Measurements from ENCODE around the gene KRTAP5-8.
"Not testable (repeated sequence)": the region's sequence is repeated elsewhere in the genome, so short reads cannot be mapped to it uniquely, and the experiment has no call there.

KRTAP5-8 gene

GRCh38 chr11:71507102-71507501, 30.7 kb upstream of the KRTAP5-8 start:
- no peak for DNase-seq (ENCODE audit: low read depth in 2 of 2)

DNA sequence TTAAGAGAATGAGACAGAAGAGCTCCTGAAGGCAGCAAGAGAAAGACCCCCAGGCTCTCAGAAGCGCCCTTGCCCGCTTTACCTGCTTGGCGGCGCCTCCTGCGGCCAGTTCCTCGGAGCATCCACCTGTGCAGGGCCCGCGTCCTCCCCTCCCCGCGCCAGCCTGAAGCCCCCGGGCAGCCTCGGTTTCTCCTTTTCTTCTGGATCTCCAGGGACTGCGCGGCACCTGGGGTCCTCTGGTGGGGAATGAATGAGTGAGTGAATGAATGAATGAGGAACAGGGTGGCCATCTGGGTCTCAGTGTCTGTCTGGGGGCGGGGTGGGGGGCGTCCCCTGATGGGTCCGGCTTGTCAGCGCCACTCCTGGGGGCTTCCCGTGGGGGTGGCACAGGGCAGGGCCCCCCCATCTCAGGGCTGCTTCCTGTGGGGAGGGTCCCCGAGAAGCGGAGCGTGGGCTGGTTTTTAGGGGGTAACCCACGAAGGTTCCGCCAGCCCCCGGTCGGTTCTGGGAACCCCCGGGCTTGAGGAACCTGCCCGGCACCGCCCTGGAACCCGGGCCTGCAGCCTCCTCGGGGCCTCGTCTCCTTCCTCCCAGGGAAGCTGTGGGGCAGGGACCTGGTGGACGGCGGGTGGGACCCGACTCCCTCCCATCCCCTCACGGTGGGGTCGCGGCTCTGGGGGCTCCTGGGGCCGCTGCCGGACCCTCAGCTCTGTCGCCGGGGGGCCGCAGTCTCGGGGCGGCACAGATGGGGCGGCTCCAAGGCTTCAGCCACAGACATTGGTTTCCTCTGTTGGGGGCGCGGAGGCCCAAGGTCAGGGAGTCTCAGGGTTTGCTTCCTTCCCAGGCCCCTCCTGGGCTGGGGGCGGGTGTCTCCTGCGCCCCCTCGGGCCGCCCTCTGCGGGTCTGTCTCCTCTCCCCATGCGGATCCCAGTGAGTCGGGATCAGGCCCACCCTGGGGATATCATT, 19.0 kb upstream of the KRTAP5-8 start:
- DNase-seq (ENCODE audit: low read depth in 2 of 2), result no peak

DNA sequence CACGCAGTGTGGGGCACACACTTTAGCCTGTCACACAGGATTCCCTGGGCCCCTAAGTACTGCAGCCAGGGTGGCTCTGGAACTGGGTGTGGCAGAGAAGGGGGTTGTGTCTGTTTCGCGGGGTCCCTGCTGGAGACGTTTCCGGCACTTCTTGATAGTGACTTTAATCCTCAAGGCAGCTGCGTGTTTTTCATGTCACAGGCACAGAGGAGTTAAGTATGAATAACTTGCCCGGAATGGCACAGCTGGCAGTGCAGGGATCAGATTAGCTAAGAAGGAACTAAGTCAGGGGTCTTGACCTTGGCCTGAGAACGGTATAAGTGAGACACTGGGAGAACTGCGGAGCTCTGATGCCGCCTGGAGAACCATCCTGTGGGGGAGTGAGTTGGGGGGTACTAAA, 18.3 kb upstream of the KRTAP5-8 start:
- DNase-seq (ENCODE audit: low read depth in 2 of 2), result no peak

GRCh38 chr11:71525188-71525937, 12.5 kb upstream of the KRTAP5-8 start:
- no peak for DNase-seq (ENCODE audit: low read depth in 2 of 2)

DNA sequence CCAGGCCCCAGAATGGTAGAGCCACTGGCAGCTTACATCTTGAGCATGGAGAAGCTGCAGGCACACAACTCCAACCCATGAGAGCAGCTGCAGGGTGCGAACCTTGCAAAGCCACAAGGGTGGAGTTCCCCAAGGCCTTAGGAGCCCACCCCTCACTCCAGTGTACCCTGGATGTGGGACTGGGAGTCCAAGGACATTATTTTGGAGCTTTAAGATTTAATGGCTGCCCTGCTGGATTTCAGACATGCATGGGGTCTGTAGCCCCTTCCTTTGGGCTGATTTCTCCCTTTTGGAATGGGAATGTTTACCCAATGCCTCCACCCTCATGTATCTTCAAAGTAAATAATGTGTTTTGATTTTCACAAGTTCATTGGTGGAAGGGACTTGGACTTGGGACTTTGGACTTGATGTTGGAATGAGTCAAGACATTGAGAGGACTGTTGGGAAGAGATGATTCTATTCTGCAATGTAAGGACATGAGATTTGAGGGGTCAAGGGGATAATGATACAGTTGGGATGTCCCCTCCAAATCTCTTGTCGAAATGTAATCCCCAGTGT, 11.8 kb upstream of the KRTAP5-8 start:
- DNase-seq (ENCODE audit: low read depth in 2 of 2), result no peak

- DNase-seq (ENCODE audit: low read depth in 2 of 2), result not testable (repeated sequence)
Measured at GRCh38 chr11:71526796-71527575, 10.8 kb upstream of the KRTAP5-8 start, which contains the start of gene KRTAP5-7. Gene KRTAP5-7, plus strand, starts transcription at chr11:71527267. Its CDS starts 34 bp downstream, at chr11:71527301.

GRCh38 chr11:71527576-71528210, 10.1 kb upstream of the KRTAP5-8 start:
- DNase-seq (ENCODE audit: low read depth in 2 of 2), result no peak

GRCh38 chr11:71530602-71531001, 7.2 kb upstream of the KRTAP5-8 start:
- DNase-seq (ENCODE audit: low read depth in 2 of 2), result no peak

GRCh38 chr11:71532036-71532610, 5.7 kb upstream of the KRTAP5-8 start:
- DNase-seq (ENCODE audit: low read depth in 2 of 2), result no peak

DNA sequence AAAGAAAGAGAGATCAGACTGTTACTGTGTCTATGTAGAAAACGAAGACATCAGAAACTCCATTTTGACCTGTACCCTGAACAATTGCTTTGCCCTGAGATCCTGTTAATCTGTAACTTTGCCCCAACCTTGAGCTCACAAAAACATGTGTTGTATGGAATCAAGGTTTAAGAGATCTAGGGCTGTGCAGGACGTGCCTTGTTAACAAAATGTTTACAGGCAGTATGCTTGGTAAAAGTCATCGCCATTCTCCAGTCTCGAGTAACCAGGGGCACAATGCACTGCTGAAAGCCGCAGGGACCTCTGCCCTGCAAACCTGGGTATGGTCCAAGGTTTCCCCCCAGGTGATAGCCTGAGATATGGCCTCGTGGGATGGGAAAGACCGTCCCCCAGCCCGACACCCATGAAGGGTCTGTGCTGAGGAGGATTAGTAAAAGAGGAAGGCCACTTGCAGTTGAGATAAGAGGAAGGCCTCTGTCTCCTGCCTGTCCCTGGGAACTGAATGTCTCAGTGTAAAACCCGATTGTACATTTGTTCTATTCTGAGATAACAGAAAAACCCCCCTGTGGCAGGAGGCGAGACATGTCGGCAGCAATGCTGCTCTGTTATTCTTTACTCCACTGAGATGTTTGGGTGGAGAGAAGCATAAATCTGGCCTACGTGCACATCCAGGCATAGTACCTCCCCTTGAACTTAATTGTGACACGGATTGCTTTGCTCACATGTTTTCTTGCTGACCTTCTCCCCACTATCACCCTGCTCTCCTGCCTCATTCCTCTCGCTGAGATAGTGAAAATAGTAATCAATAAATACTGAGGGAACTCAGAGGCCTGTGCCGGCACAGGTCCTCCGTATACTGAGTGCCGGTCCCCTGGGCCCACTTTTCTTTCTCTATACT, 2.9 kb upstream of the KRTAP5-8 start:
- DNase-seq (ENCODE audit: low read depth in 2 of 2), result not testable (repeated sequence)

- DNase-seq (ENCODE audit: low read depth in 2 of 2), result no peak
Measured at GRCh38 chr11:71535825-71536224, 2.0 kb upstream of the KRTAP5-8 start.

DNA sequence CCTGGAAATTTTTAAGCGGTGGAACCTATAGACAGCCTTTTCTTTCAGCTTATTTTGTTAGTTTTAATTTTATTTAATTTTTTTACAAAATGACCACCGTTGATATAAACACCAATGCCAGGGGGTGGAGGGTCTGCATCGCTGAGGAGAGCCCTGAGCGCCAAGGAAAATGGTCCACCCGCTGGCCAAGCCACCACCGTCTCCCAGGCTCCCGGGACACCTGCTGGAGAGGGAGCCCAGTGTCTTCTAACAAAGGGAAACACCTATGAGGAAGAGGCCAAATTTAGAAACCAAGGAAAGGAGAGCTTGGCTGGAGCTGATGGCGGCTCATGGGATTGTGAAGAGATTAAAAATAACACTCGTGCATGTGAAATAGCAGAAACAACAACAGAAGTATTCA, 288 bp upstream of the KRTAP5-8 start:
- DNase-seq (ENCODE audit: low read depth in 2 of 2), result no peak

- no peak for DNase-seq (ENCODE audit: low read depth in 2 of 2)
Measured at GRCh38 chr11:71538666-71538990, 803 bp downstream of the KRTAP5-8 start.

GRCh38 chr11:71539017-71539416, 1.2 kb downstream of the KRTAP5-8 start:
- DNase-seq (ENCODE audit: low read depth in 2 of 2), result no peak

DNA sequence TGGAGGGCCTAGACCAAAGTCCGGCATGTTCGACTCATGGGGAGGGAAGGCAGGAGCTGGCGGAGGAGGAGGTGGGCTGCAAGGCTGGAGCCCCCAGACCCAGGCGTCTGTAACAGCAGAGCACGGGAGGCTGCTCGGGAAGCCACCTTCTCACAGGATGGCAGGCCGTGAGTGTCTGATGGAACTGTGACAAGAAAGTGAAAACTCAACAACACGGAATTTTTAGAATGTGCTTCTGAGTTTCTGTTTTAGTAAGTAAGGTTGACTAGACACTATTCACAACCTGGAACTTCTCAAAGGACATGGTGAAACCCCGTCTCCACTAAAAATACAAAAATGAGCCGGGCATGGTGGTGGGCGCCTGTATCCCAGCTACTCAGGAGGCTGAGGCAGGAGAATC, 2.1 kb downstream of the KRTAP5-8 start:
- not testable (repeated sequence) for DNase-seq (ENCODE audit: low read depth in 2 of 2)

DNA sequence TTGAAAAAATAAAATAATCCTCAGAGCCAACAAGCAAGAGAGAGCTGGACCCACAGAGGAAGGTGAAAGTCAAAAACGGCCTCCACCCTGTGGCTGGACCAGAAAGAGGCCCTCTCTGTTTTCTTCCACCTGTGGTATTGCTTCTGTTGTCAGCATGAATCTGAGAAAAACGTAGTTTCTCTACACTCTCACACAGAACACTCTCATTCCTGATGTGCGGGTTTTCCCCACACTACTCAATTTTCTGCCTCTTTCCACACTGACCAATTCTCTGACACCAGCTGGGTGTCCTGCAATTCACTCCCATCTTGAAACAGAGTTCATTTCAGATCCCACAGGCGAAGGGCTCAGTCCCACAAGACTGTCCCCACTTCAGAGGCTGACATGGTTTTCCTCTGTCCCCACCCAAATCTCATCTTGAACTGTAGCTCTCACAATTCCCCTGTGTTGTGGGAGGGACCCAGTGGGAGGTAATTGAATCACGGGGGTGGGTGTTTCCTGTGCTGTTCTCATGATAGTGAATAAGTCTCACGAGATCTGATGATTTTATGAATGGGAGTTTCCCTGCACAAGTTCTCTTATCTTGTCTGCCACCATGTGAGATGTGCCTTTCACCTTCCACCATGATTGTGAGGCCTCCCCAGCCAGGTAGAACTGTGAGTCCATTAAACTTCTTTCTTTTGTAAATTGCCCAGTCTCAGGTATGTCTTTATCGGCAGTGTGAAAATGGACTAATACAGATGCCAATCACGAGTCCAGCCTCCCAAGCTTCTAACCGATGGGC, 2.9 kb downstream of the KRTAP5-8 start:
- DNase-seq (ENCODE audit: low read depth in 2 of 2), result not testable (repeated sequence)

DNA sequence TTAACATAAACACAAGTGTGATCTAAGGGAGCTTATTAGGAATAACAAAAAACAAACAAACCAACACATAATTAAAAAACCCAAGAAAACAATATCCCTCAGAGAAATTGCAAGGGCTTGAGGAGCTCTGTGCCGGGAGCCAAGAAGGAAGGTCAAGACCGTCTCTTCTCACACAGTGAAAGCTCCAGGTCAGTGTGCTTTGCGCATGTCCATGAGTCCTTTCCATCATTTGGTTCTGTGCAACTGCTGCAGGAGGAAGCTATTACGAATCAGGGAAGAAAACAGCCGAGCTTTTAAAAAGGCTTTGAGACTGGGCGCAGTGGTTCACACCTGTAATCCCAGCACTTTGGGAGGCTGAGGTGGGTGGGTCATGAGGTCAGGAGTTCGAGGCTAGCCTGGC, 4.6 kb downstream of the KRTAP5-8 start:
- DNase-seq (ENCODE audit: low read depth in 2 of 2), result no peak

DNA sequence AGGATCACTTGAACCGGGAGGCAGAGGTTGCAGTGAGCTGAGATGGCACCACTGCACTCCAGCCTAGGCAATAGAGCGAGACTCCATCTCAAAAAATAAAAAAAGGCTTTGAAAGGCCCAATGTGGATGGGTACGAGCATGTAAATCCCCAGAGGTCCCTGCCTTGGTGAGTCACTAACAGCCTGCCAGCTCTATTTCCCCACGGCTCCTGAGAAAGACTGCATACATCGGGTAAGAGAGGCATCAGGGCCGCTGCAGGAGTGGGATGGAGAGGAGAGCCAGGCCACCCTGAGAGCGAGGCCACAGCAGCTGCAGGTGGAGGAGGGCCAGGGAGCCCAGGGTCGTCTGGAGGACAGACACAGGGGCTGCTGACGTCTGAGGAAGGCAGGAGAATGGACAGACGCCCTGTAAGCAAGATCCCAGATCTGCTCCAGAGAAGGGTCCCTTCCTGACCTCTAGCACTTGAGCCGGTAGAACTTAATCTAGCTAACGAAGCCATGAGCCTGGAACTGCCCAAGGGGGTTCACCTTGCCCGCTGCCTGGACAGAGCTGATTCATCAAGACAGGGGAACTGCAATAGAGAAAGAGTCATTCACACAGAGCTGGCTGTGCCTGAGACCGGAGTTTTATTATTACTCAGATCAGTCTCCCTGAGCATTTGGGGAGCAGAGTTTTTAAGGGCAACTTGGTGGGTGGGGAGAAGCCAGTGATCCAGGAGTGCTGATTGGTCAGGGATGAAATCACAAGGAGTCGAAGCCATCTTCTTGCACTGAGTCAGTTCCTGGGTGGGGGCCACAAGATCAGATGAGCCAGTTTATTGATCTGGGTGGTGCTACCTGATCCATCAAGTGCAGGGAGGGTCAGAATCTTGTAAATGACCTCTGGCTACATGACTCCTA, 5.3 kb downstream of the KRTAP5-8 start:
- DNase-seq (ENCODE audit: low read depth in 2 of 2), result no peak
